Epithelial cell of esophagus (primary cell): ENCODE data around the gene PWWP2B.

Experiments used
- DNase-seq: peaks from one replicate; pipeline ENCODE4 v3.0.0; 2010; ENCODE audit warnings: low read depth
- H3K4me3 ChIP-seq: 2 replicates; pipeline ENCODE4 v1.5.1; 2011; ENCODE audit warnings: mild to moderate bottlenecking, low read length, control low read depth
- TF ChIP-seq, protein P1 (sequence below): IDR thresholded peaks from 2 replicates; pipeline ENCODE4 v1.5.1; 2011; ENCODE audit warnings: low read depth, mild to moderate bottlenecking, low read length, control low read depth, inconsistent platforms; ENCODE audit not compliant: insufficient read depth; ENCODE audit errors: missing control alignments

Gene PWWP2B

DNA sequence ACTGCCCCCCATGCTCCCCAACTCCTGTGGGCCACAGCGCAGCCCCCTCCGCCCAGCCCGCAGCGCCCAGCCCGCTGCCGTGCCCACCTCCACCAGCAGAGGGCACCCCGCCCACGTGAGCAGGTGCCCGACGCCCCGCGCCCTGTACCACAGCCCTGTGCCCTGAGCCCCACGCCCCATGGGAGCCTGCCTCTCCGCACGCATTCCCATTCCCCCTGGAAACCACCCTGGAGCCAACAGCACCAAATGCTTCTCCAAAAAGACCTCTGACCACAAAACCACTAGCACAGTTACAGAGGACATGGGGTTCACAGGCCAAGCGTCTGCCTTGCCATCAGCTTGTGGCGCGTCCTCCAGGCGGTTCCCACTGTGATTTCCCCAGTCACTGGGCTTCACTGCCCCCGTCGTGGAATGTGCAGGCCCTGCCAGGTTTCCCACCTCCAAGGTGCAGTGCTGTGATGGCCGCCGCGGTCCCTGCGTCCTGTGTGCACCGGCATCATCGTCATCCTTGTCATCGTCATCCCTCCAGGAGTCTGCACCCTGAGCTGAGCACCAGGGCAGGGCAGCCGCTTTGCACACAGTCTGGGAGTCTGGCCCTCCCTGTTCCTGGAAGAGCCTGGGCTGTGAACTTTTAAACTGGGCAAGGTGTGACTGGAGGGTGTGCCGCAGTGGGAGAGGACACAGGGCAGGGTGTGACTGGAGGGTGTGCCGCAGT, 61.7 kb downstream of the PWWP2B start:
- H3K4me3 ChIP-seq, result no peak overlapping the region
- TF ChIP-seq, protein P1, sequence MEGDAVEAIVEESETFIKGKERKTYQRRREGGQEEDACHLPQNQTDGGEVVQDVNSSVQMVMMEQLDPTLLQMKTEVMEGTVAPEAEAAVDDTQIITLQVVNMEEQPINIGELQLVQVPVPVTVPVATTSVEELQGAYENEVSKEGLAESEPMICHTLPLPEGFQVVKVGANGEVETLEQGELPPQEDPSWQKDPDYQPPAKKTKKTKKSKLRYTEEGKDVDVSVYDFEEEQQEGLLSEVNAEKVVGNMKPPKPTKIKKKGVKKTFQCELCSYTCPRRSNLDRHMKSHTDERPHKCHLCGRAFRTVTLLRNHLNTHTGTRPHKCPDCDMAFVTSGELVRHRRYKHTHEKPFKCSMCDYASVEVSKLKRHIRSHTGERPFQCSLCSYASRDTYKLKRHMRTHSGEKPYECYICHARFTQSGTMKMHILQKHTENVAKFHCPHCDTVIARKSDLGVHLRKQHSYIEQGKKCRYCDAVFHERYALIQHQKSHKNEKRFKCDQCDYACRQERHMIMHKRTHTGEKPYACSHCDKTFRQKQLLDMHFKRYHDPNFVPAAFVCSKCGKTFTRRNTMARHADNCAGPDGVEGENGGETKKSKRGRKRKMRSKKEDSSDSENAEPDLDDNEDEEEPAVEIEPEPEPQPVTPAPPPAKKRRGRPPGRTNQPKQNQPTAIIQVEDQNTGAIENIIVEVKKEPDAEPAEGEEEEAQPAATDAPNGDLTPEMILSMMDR, result peak; percentile 59
- peak; percentile 18 for DNase-seq

DNA sequence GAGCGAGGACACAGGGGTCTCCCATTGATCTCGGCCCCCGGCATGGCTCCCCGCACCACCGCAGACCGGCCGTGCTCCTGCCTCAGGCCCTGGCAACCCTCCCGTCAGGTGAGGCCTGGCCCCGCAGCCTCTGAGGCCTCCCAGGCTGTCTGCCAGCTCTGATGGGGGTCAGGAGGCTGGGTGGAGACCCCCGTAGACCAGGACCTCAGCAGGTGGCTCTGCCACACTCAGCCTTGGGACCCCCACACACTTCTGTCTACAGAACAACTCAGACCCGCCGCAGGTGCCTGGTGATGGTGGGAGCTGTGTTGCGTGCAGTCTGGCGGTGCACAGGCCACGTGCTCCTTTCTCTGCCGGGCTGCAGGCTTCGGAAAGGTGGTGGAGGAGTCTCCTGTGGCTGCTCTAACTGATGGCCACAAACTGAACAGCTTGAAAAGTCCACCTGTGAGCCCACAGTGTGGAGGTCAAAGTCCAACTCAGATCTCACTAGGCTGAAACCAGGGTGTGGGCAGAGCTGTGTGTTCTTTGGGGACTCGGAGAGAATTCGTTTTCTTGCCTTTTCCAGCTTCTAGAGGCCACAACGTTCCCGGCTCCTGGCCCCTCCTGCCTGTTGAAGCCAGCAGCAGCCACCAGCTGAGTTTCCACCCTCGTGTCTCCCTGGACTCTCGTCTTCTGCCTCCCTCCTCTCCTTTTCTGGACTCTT, 62.5 kb downstream of the PWWP2B start:
- no peak overlapping the region for H3K4me3 ChIP-seq
- TF ChIP-seq, protein P1, result no peak
- DNase-seq, result no peak

DNA sequence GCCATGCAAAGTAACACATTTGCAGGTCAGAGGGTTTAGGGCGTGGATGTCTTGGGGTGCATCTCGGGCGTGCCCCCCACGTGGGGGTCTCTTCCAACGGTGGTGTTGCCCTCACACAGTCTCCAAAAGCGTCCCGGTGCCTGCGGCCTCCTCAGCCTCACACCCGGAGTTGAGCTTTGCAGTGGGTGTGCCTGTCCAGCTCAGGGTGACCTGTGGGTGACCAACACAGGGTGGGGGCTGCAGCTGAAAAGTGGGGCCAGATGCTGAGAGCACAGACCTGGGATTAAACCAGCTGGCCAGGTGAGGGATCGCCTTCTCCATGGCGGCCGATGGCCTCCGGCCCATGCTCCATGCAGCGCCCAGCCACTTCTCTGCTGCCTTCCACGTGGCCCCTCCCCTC, 63.1 kb downstream of the PWWP2B start:
- no peak for DNase-seq
- H3K4me3 ChIP-seq, result no peak overlapping the region
- TF ChIP-seq, protein P1, result no peak

DNA sequence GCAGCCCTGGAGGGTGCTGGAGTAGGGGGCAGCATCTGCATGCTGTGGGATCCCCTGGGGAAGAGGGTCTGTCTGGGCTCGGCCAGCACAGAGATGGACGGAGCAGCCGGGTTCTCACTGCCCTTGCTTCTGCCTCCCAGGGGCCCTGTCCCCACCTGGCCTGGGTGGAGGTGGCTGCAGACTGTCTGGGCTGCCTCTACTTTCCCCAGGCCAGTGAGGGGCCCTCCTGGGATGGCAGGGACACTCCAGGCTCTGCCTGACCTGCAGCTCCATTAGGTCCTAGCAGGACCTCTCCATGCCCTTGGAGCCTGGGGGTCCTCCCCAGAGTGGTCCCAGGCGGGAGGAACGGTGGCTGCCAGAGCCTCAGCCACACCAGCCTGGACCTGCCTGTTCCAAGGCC, 63.7 kb downstream of the PWWP2B start:
- TF ChIP-seq, protein P1, result no peak
- no peak for DNase-seq
- H3K4me3 ChIP-seq, result no peak overlapping the region

DNA sequence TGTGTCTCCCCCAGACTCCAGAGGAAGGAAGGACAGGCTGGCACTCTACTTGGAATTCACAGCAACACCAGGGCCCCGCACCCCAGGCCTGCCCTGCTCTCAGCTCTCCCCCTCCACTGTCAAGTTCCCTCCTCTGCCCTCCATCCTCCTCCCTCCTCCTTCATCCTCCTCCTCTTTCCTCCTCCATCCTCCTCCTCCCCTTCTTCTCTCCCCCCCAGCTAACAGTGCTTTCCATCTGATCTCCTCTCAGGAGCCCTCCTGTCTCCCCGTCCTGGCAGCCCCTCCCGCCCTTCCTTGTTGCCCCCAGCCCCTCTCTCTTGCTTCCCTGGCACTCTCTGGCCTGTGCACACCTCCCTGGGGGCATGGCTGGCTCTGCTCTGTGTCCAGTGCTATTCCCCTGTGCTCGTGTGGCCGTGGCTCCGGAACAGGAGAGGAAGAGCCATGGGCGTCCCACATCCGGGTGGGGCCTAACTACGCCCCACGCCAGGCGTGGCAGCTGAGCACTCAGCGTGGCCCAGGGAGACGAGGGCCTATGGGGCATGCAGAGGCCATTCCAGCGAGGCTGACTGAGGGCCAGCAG, 64.2 kb downstream of the PWWP2B start:
- DNase-seq, result no peak
- H3K4me3 ChIP-seq, result no peak overlapping the region
- TF ChIP-seq, protein P1, result no peak

DNA sequence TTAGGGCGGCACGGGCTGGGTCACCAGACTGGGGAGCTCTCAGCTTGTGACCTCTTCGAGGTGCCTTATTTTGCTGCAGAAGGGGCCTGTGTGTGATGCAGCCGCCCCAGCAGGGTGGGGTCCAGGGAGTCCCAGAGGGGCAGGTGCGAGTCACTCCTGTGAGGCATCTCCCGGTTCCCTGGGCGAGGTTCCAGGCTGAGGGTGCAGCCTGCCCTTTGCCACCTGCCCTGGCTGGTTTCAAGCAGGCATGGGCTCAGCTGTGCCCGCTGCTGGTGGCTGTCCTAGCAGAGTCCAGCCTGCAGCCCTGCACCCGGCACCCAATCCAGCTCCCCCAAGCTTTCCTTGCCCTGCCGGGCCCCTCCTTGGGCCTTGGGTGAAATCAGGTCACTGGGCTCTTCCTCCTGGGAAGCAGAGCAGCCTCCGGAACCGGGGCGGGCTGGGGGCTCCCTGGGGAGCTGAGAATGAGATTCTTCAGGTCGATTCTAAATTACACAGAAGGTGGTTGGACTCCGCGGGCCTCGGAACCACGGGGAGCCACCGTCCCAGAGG, 64.8 kb downstream of the PWWP2B start:
- peak; percentile 9 for DNase-seq
- TF ChIP-seq, protein P1, result no peak
- H3K4me3 ChIP-seq, result no peak overlapping the region
